Fibroblast of lung (primary cell): Measurements from ENCODE around the gene EME1. TPM values are rescaled to one million over a fixed set of nuclear protein-coding genes. Genes with fewer than 3 reads are reported as not detected.

ENCODE experiments used
- DNase-seq, 2 donors: peaks; one replicate each; pipeline versions ENCODE4 v3.0.0 to v3.0.0-alpha.2; 2010; ENCODE audit warnings: low read depth in 2 of 2
- H2AFZ ChIP-seq: 2 replicates; pipeline ENCODE4 v1.5.1; 2012; ENCODE audit warnings: low read length, control low read depth, inconsistent platforms
- H3K27ac ChIP-seq: 2 replicates; pipeline ENCODE4 v1.5.1; 2011; ENCODE audit warnings: low read length, control low read depth; ENCODE audit not compliant: insufficient read depth
- H3K27me3 ChIP-seq: 2 replicates; pipeline ENCODE4 v1.5.1; 2011; ENCODE audit warnings: mild to moderate bottlenecking, low read length; ENCODE audit not compliant: control insufficient read depth, insufficient read depth
- H3K36me3 ChIP-seq: 2 replicates; pipeline ENCODE4 v1.5.1; 2011; ENCODE audit warnings: low read length; ENCODE audit not compliant: control insufficient read depth, insufficient read depth
- H3K4me1 ChIP-seq: 2 replicates; pipeline ENCODE4 v1.5.1; 2011; ENCODE audit warnings: low read length; ENCODE audit not compliant: control insufficient read depth, insufficient read depth; ENCODE audit errors: extremely low read depth
- H3K4me2 ChIP-seq: 2 replicates; pipeline ENCODE4 v1.5.1; 2011; ENCODE audit warnings: low read length, control low read depth; ENCODE audit not compliant: insufficient read depth; ENCODE audit errors: extremely low read depth
- H3K4me3 ChIP-seq, 4 experiments: fragments of 200-600 bp in 1 of 4; sonication (generic) in 1 of 4; replicated peaks in 1 of 4; 2 replicates each; pipeline ENCODE4 v1.5.1; 2011 to 2016; ENCODE audit warnings: low read length in 4 of 4, low read depth in 3 of 4, mild to moderate bottlenecking in 3 of 4, control low read depth in 2 of 4, inconsistent platforms in 1 of 4, mixed read lengths in 1 of 4; ENCODE audit not compliant: insufficient read depth in 1 of 4; ENCODE audit errors: control extremely low read depth in 1 of 4
- H3K79me2 ChIP-seq: 2 replicates; pipeline ENCODE4 v1.5.1; 2012; ENCODE audit warnings: mild to moderate bottlenecking, low read length, inconsistent platforms; ENCODE audit not compliant: control insufficient read depth, insufficient read depth
- H3K9ac ChIP-seq: 2 replicates; pipeline ENCODE4 v1.5.1; 2011; ENCODE audit warnings: mild to moderate bottlenecking, low read length, control low read depth; ENCODE audit not compliant: insufficient read depth
- H3K9me3 ChIP-seq: 2 replicates; pipeline ENCODE4 v1.5.1; 2012; ENCODE audit warnings: low read depth, low read length; ENCODE audit not compliant: control insufficient read depth, insufficient read depth
- H4K20me1 ChIP-seq: 2 replicates; pipeline ENCODE4 v1.5.1; 2011; ENCODE audit warnings: low read length; ENCODE audit not compliant: control insufficient read depth, insufficient read depth; ENCODE audit errors: extremely low read depth
- CTCF ChIP-seq, 2 donors: IDR thresholded peaks in 1 of 2; conservative IDR thresholded peaks in 1 of 2; 1 replicate in 1 of 2; 2 replicates in 1 of 2; pipeline ENCODE4 v1.5.1; 2011 to 2012; ENCODE audit warnings: low read length in 2 of 2, control low read depth in 1 of 2, inconsistent platforms in 1 of 2, low read depth in 1 of 2, mild to moderate bottlenecking in 1 of 2
- EZH2 ChIP-seq: IDR thresholded peaks from 2 replicates; pipeline ENCODE4 v1.5.1; 2012; ENCODE audit warnings: low read length, control low read depth, mild to moderate bottlenecking; ENCODE audit errors: missing control alignments
- polyA plus RNA-seq, 2 donors: library from polyadenylated mRNA; depleted of rRNA in 1 of 2; stranded (reverse) in 1 of 2; unstranded in 1 of 2; fragments of >200 nt; gene quantifications; 2 replicates each; pipeline ENCODE4 v1.2.1, GENCODE V29; 2011 to 2012; ENCODE audit warnings: missing spikeins in 1 of 2
- total RNA-seq: library from RNA; depleted of rRNA; stranded (reverse); fragments of >200 nt; gene quantifications from 2 replicates; pipeline ENCODE4 v1.2.1, GENCODE V29; 2014

The EME1 gene
- total and polyA plus RNA-seq, 2 donors (not counting 1 experiment from before 2014, with no cell fraction given): 2.3 to 2.7 TPM

GRCh38 chr17:50424246-50424995 is 51.4 kb downstream of the EME1 start:
- Histone ChIP-seq H3K9ac (no peak overlapping the region), H3K27ac (no peak overlapping the region), H3K27me3 (no peaks in the 10 kb centered on the region), H3K4me2 (no peak overlapping the region), H3K79me2 (no peaks in the 10 kb centered on the region), H3K4me3 (peak overlapping the region in 1 of 4 experiments; percentile 14), H4K20me1 (no peaks in the 10 kb centered on the region), H2AFZ (no peak overlapping the region), H3K36me3 (no peaks in the 10 kb centered on the region), H3K4me1 (peaks cover 12% of the 10 kb centered on the region), H3K9me3 (no peaks in the 10 kb centered on the region)
- no peak for DNase-seq
- TF ChIP-seq EZH2 (no peak), CTCF (conservative IDR thresholded peaks at IDR 0.05 in 1 of 2, IDR thresholded peaks at IDR 0.05 in 1 of 2; ENCODE audit: low read depth in 1 of 2, low read length in 2 of 2) (no peak)

- Histone ChIP-seq H3K36me3 (no peaks in the 10 kb centered on the region), H3K4me2 (peak overlapping the region; percentile 79), H3K4me1 (peaks cover 12% of the 10 kb centered on the region), H3K4me3 (peak overlapping the region in 3 of 4 experiments; percentile 50 to 70 (median 62)), H3K79me2 (no peaks in the 10 kb centered on the region), H2AFZ (peak overlapping the region; percentile 86), H3K27ac (peak overlapping the region; percentile 58), H3K27me3 (no peaks in the 10 kb centered on the region), H3K9me3 (no peaks in the 10 kb centered on the region), H3K9ac (no peak overlapping the region), H4K20me1 (no peaks in the 10 kb centered on the region)
- TF ChIP-seq CTCF (conservative IDR thresholded peaks at IDR 0.05 in 1 of 2, IDR thresholded peaks at IDR 0.05 in 1 of 2; ENCODE audit: low read depth in 1 of 2, low read length in 2 of 2) (no peak), EZH2 (no peak)
- DNase-seq: no peak
Measured at GRCh38 chr17:50424996-50425681, 52.1 kb downstream of the EME1 start.

DNA sequence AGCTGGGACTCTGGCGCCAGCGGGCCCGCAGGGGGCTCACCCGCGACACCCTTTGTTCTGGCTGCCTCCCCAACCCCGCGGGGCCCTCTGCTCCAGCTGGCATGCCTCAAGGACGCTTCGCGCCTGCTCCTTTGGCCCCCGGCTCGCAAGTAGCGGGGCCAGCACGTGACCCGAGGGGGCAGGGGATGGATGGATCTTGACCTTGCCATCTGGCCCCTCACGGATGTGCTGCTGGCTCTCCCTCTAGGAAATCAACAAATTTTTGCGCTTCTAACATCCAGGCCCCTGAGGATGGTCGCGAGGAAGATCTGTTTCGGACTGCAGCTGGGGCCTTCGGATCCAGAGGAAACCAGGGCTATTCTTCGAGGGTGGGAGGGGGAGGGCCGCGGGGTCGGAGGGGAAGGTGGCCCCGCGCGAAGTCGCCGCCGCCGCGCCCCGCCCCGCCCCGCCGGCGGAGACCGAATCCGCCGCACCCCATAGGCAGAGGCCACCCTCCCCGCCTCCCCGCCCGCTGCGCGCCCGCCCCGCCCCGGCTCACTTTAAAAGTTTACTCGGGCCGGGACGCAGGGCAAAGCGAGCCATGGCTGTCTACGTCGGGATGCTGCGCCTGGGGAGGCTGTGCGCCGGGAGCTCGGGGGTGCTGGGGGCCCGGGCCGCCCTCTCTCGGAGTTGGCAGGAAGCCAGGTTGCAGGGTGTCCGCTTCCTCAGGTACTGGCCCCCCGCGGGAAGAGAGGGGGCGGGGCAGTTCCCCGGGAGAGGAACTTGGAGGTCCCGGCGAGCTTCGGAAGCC is 52.8 kb downstream of the EME1 start, which contains the start of gene ACSF2:
ACSF2 (plus strand) TSS at position 537 of the 790 bp plus-strand sequence; CDS start at position 581, 44 bp downstream.
- H3K79me2 ChIP-seq: no peaks in the 10 kb centered on the region
- peak; percentile 49 to 71 for DNase-seq
- no peak for TF ChIP-seq CTCF (conservative IDR thresholded peaks at IDR 0.05 in 1 of 2, IDR thresholded peaks at IDR 0.05 in 1 of 2; ENCODE audit: low read depth in 1 of 2, low read length in 2 of 2)
- H2AFZ ChIP-seq: peak within 1 kb of the TSS; percentile 86
- no peaks in the 10 kb centered on the region for H3K27me3 ChIP-seq
- no peaks in the 10 kb centered on the region for H3K36me3 ChIP-seq
- H3K4me3 ChIP-seq: peak within 1 kb of the TSS; percentile 62 to 80 (median 68)
- H3K4me2 ChIP-seq: peak within 1 kb of the TSS; percentile 89
- H3K27ac ChIP-seq: peak within 1 kb of the TSS; percentile 58
- H3K9ac ChIP-seq: peak within 1 kb of the TSS; percentile 48
- no peaks in the 10 kb centered on the region for H3K9me3 ChIP-seq
- peaks cover 12% of the 10 kb centered on the region for H3K4me1 ChIP-seq
- H4K20me1 ChIP-seq: no peaks in the 10 kb centered on the region
